ENCODE data around the gene DNAJB13.

The DNAJB13 gene

DNA sequence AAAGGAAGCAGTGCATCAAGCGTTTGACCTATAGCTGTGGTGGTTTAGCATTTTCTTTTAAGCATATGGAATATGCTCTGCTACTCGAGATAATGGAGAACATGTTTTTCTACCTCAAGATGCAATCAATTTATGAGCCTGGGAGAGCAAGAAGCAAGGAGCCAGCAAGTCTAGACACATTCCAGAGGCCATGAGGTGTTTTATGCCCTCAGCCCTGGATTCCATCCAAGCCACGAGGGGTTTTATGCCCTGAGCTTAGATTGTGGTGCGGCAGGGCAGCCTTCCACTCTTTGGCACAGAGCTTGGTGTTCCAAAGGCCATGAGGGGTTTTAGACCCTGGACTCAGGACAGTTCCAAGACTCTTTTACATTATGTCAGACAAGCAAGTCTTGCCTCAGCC lies 11.7 kb upstream of the DNAJB13 start:
- Histone ChIP-seq H2AFZ (ENCODE audit: low read depth) (no peak overlapping the region), H3K27ac (no peak overlapping the region), H3K79me2 (ENCODE audit: insufficient read depth, low read depth) (no peaks in the 10 kb centered on the region), H3K36me3 (ENCODE audit: insufficient read depth) (no peaks in the 10 kb centered on the region), H3K4me1 (ENCODE audit: low read depth, poor library complexity, severe bottlenecking) (no peaks in the 10 kb centered on the region), H4K20me1 (ENCODE audit: insufficient read depth) (no peaks in the 10 kb centered on the region), H3K4me3 (IDR thresholded peaks at IDR 0.05; ENCODE audit: insufficient read depth, low read depth, low read length) (no peak overlapping the region), H3K9ac (no peak overlapping the region), H3K27me3 (ENCODE audit: insufficient read depth, low read depth) (no peaks in the 10 kb centered on the region), H3K4me2 (no peak overlapping the region)
- TF ChIP-seq, protein P1, sequence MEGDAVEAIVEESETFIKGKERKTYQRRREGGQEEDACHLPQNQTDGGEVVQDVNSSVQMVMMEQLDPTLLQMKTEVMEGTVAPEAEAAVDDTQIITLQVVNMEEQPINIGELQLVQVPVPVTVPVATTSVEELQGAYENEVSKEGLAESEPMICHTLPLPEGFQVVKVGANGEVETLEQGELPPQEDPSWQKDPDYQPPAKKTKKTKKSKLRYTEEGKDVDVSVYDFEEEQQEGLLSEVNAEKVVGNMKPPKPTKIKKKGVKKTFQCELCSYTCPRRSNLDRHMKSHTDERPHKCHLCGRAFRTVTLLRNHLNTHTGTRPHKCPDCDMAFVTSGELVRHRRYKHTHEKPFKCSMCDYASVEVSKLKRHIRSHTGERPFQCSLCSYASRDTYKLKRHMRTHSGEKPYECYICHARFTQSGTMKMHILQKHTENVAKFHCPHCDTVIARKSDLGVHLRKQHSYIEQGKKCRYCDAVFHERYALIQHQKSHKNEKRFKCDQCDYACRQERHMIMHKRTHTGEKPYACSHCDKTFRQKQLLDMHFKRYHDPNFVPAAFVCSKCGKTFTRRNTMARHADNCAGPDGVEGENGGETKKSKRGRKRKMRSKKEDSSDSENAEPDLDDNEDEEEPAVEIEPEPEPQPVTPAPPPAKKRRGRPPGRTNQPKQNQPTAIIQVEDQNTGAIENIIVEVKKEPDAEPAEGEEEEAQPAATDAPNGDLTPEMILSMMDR (conservative IDR thresholded peaks at IDR 0.05; ENCODE audit: low read depth, low read length), result no peak

GRCh38 chr11:73940801-73941570 lies 9.8 kb upstream of the DNAJB13 start:
- Histone ChIP-seq H2AFZ (ENCODE audit: low read depth) (no peak overlapping the region), H3K36me3 (ENCODE audit: insufficient read depth) (no peaks in the 10 kb centered on the region), H4K20me1 (ENCODE audit: insufficient read depth) (no peaks in the 10 kb centered on the region), H3K4me1 (ENCODE audit: low read depth, poor library complexity, severe bottlenecking) (no peaks in the 10 kb centered on the region), H3K4me2 (no peak overlapping the region), H3K27ac (no peak overlapping the region), H3K9ac (no peak overlapping the region), H3K4me3 (IDR thresholded peaks at IDR 0.05; ENCODE audit: insufficient read depth, low read depth, low read length) (no peak overlapping the region), H3K79me2 (ENCODE audit: insufficient read depth, low read depth) (no peaks in the 10 kb centered on the region), H3K27me3 (ENCODE audit: insufficient read depth, low read depth) (no peaks in the 10 kb centered on the region)
- TF ChIP-seq, protein P1 (conservative IDR thresholded peaks at IDR 0.05; ENCODE audit: low read depth, low read length), result no peak

- Histone ChIP-seq H3K79me2 (ENCODE audit: insufficient read depth, low read depth) (no peaks in the 10 kb centered on the region), H3K9ac (no peak overlapping the region), H3K4me1 (ENCODE audit: low read depth, poor library complexity, severe bottlenecking) (no peaks in the 10 kb centered on the region), H3K4me3 (IDR thresholded peaks at IDR 0.05; ENCODE audit: insufficient read depth, low read depth, low read length) (no peak overlapping the region), H3K4me2 (no peak overlapping the region), H3K27ac (no peak overlapping the region), H2AFZ (ENCODE audit: low read depth) (no peak overlapping the region), H3K36me3 (ENCODE audit: insufficient read depth) (no peaks in the 10 kb centered on the region), H3K27me3 (ENCODE audit: insufficient read depth, low read depth) (no peaks in the 10 kb centered on the region), H4K20me1 (ENCODE audit: insufficient read depth) (no peaks in the 10 kb centered on the region)
- TF ChIP-seq, protein P1 (conservative IDR thresholded peaks at IDR 0.05; ENCODE audit: low read depth, low read length), result no peak
Measured at GRCh38 chr11:73942010-73942409, 8.8 kb upstream of the DNAJB13 start.

DNA sequence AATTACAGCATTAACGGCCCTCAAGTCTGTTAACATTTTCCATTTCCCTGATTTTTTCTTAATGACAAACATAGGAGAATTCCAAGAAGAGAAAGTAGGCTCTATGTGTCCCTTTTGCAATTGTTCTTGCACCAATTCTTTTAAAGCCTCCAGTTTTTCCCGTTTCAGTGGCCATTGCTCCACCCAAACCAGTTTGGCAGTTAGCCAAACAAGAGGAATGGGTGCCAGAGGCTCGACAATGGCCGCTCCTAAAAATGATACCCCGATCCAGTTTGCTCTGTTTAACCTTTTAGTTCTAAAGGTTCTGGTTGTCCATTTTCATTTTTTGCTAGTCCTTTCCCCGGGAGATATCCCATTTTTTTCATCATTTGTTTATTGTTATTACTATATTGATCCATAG lies 6.7 kb upstream of the DNAJB13 start:
- Histone ChIP-seq H2AFZ (ENCODE audit: low read depth) (no peak overlapping the region), H3K36me3 (ENCODE audit: insufficient read depth) (no peaks in the 10 kb centered on the region), H3K27ac (no peak overlapping the region), H3K27me3 (ENCODE audit: insufficient read depth, low read depth) (no peaks in the 10 kb centered on the region), H3K9ac (no peak overlapping the region), H3K4me3 (IDR thresholded peaks at IDR 0.05; ENCODE audit: insufficient read depth, low read depth, low read length) (no peak overlapping the region), H3K4me1 (ENCODE audit: low read depth, poor library complexity, severe bottlenecking) (no peaks in the 10 kb centered on the region), H4K20me1 (ENCODE audit: insufficient read depth) (no peaks in the 10 kb centered on the region), H3K79me2 (ENCODE audit: insufficient read depth, low read depth) (no peaks in the 10 kb centered on the region), H3K4me2 (no peak overlapping the region)
- TF ChIP-seq, protein P1 (conservative IDR thresholded peaks at IDR 0.05; ENCODE audit: low read depth, low read length), result no peak

Data from KMS-11 (cell line).